IMR-90 (cell line): ENCODE data around the gene PET117.

ENCODE experiments used
- CEBPB ChIP-seq: IDR thresholded peaks from 2 replicates; pipeline ENCODE4 v1.6.1; 2012; ENCODE audit warnings: low read depth, low read length, improper control_type of control experiment
- CHD1 ChIP-seq: IDR thresholded peaks from 2 replicates; pipeline ENCODE4 v1.6.1; 2012; ENCODE audit warnings: low read depth, low read length, improper control_type of control experiment
- FOS ChIP-seq: fragments of 150-350 bp; IDR thresholded peaks from 2 replicates; pipeline ENCODE4 v1.6.1; 2016; ENCODE audit warnings: low read depth, low read length
- MAFK ChIP-seq: IDR thresholded peaks from 2 replicates; pipeline ENCODE4 v1.6.1; 2012; ENCODE audit warnings: low read depth, low read length, improper control_type of control experiment
- MXI1 ChIP-seq: IDR thresholded peaks from 2 replicates; pipeline ENCODE4 v1.6.1; 2012; ENCODE audit warnings: low read depth, mild to moderate bottlenecking, low read length, moderate library complexity, borderline replicate concordance
- POLR2A ChIP-seq: IDR thresholded peaks from 2 replicates; pipeline ENCODE4 v1.6.1; 2012; ENCODE audit warnings: mild to moderate bottlenecking, low read depth, low read length
- TF ChIP-seq, protein P1 (sequence below): fragments of 150-350 bp; IDR thresholded peaks from 2 replicates; pipeline ENCODE4 v1.6.1; 2017; ENCODE audit warnings: mild to moderate bottlenecking, antibody characterized with exemption, low read length, low read depth
- TF ChIP-seq, protein P2 (sequence below): conservative IDR thresholded peaks from 2 replicates; pipeline ENCODE4 v1.5.1; 2012; ENCODE audit warnings: mild to moderate bottlenecking, low read depth, low read length, improper control_type of control experiment

DNA sequence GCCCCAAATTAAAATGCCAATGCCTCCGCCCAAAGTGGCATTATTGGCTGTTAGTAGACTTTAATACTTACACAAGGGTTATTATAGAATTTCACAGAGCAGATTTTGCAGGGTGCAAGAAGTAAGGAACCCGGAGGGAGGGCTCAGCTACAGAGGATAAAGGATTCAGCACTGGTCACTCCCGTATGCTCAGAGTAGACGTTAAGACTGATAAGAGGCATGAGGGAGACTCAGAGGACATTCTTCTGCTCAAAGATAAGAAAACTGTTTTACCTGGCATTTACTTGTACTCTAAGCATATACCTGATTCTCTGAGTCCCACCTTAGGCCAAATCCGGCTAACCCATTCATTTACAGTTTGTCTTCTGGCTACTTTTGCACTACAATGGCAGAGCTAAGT lies 43.5 kb upstream of the PET117 start:
- no peak for TF ChIP-seq CEBPB
- TF ChIP-seq, protein P1, sequence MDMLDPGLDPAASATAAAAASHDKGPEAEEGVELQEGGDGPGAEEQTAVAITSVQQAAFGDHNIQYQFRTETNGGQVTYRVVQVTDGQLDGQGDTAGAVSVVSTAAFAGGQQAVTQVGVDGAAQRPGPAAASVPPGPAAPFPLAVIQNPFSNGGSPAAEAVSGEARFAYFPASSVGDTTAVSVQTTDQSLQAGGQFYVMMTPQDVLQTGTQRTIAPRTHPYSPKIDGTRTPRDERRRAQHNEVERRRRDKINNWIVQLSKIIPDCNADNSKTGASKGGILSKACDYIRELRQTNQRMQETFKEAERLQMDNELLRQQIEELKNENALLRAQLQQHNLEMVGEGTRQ = no peak
- no peak for TF ChIP-seq CHD1
- TF ChIP-seq POLR2A = no peak
- TF ChIP-seq, protein P2, sequence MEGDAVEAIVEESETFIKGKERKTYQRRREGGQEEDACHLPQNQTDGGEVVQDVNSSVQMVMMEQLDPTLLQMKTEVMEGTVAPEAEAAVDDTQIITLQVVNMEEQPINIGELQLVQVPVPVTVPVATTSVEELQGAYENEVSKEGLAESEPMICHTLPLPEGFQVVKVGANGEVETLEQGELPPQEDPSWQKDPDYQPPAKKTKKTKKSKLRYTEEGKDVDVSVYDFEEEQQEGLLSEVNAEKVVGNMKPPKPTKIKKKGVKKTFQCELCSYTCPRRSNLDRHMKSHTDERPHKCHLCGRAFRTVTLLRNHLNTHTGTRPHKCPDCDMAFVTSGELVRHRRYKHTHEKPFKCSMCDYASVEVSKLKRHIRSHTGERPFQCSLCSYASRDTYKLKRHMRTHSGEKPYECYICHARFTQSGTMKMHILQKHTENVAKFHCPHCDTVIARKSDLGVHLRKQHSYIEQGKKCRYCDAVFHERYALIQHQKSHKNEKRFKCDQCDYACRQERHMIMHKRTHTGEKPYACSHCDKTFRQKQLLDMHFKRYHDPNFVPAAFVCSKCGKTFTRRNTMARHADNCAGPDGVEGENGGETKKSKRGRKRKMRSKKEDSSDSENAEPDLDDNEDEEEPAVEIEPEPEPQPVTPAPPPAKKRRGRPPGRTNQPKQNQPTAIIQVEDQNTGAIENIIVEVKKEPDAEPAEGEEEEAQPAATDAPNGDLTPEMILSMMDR = no peak
- TF ChIP-seq FOS = no peak
- no peak for TF ChIP-seq MAFK
- TF ChIP-seq MXI1 = no peak
